IMR-90 (cell line): ENCODE results near the gene INPP1. TPM values are rescaled to one million over a fixed set of nuclear protein-coding genes. Genes with fewer than 3 reads are reported as not detected.

Experiments
- ATAC-seq: fragments of 200-7000 bp; cut with Tn5 transposase; 2 replicates; pipeline ENCODE4 v1.9.1; 2020; ENCODE audit warnings: low read depth, mild to moderate bottlenecking, moderate library complexity
- BruUV-seq: library from RNA; stranded (reverse); fragments of 400-500 nt; replicated peaks from 2 replicates; lab custom pipeline; 2021; lab: Mats Ljungman, UMichigan
- CTCF ChIA-PET: fragments of 300-600 bp; formaldehyde crosslinking; extraction: SDS; loops from one replicate; lab custom pipeline; 2021; ENCODE audit warnings: antibody characterized with exemption; lab: Yijun Ruan, JAX
- POLR2A ChIA-PET: fragments of 300-600 bp; sonication (Branson Sonifier 250); formaldehyde crosslinking; loops from one replicate; lab custom pipeline; 2022; ENCODE audit warnings: antibody characterized with exemption; ENCODE audit not compliant: unreplicated experiment; lab: Charles Lee
- DNase-seq: peaks from one replicate; pipeline ENCODE4 v3.0.0; 2013
- H2AFZ ChIP-seq: replicated peaks from 2 replicates; pipeline ENCODE3; 2013; ENCODE audit warnings: low read length, mild to moderate bottlenecking; ENCODE audit not compliant: poor library complexity
- H2AK5ac ChIP-seq: 2 replicates; pipeline ENCODE4 v1.6.1; 2013; ENCODE audit warnings: low read depth, low read length, inconsistent platforms
- H2AK9ac ChIP-seq: replicated peaks from 2 replicates; pipeline ENCODE3; 2013; ENCODE audit warnings: mild to moderate bottlenecking, low read depth, low read length, moderate library complexity; ENCODE audit not compliant: poor library complexity
- H2BK120ac ChIP-seq: 2 replicates; pipeline ENCODE4 v1.6.1; 2013; ENCODE audit warnings: low read depth, low read length, inconsistent platforms
- H2BK15ac ChIP-seq: 3 replicates; pipeline ENCODE4 v1.6.1; 2013; ENCODE audit warnings: low read depth, low read length, inconsistent platforms
- H2BK20ac ChIP-seq: 2 replicates; pipeline ENCODE4 v1.6.1; 2013; ENCODE audit warnings: low read depth, mild to moderate bottlenecking, inconsistent platforms, low read length, moderate library complexity
- H2BK5ac ChIP-seq: 2 replicates; pipeline ENCODE4 v1.6.1; 2013; ENCODE audit warnings: mild to moderate bottlenecking, low read depth, low read length, inconsistent platforms; ENCODE audit not compliant: poor library complexity, severe bottlenecking
- H3K14ac ChIP-seq: replicated peaks from 2 replicates; pipeline ENCODE4 v1.6.1; 2013; ENCODE audit warnings: low read depth, low read length, inconsistent platforms
- H3K18ac ChIP-seq: 2 replicates; pipeline ENCODE4 v1.6.1; 2013; ENCODE audit warnings: low read depth, low read length, control low read depth
- H3K23ac ChIP-seq: 2 replicates; pipeline ENCODE4 v1.6.1; 2013; ENCODE audit warnings: low read depth, low read length, inconsistent platforms
- H3K27ac ChIP-seq: 2 replicates; pipeline ENCODE4 v1.5.1; 2013; ENCODE audit warnings: mild to moderate bottlenecking, control low read depth, low read length; ENCODE audit not compliant: insufficient read depth
- H3K27me3 ChIP-seq: 2 replicates; pipeline ENCODE4 v1.6.1; 2013; ENCODE audit warnings: low read length; ENCODE audit not compliant: control insufficient read depth, insufficient read depth
- H3K36me3 ChIP-seq: 2 replicates; pipeline ENCODE4 v1.6.1; 2013; ENCODE audit warnings: low read length, mixed read lengths; ENCODE audit not compliant: control insufficient read depth, insufficient read depth
- H3K4ac ChIP-seq: 2 replicates; pipeline ENCODE4 v1.6.1; 2013; ENCODE audit warnings: low read depth, low read length, inconsistent platforms
- H3K4me1 ChIP-seq: 2 replicates; pipeline ENCODE4 v1.6.1; 2013; ENCODE audit warnings: low read length, mixed read lengths; ENCODE audit not compliant: control insufficient read depth, insufficient read depth
- H3K4me2 ChIP-seq: 2 replicates; pipeline ENCODE4 v1.6.1; 2013; ENCODE audit warnings: low read depth, mild to moderate bottlenecking, control low read depth, low read length, moderate library complexity
- H3K4me3 ChIP-seq: 2 replicates; pipeline ENCODE4 v1.5.1; 2013; ENCODE audit warnings: low read depth, mild to moderate bottlenecking, control low read depth, low read length, moderate library complexity; ENCODE audit not compliant: insufficient read depth
- H3K56ac ChIP-seq: 2 replicates; pipeline ENCODE4 v1.6.1; 2013; ENCODE audit warnings: low read length, inconsistent platforms; ENCODE audit not compliant: insufficient read depth; ENCODE audit errors: extremely low read depth
- H3K79me1 ChIP-seq, 2 experiments: 2 replicates each; pipeline ENCODE4 v1.6.1; 2013; ENCODE audit warnings: low read length in 2 of 2, inconsistent platforms in 1 of 2, low read depth in 1 of 2
- H3K9ac ChIP-seq: 2 replicates; pipeline ENCODE4 v1.6.1; 2013; ENCODE audit warnings: low read depth, low read length, control low read depth
- H3K9me1 ChIP-seq: 2 replicates; pipeline ENCODE4 v1.6.1; 2013; ENCODE audit warnings: low read length, inconsistent platforms; ENCODE audit not compliant: insufficient read depth
- H3K9me3 ChIP-seq: 2 replicates; pipeline ENCODE4 v1.6.1; 2013; ENCODE audit warnings: low read length; ENCODE audit not compliant: control insufficient read depth, insufficient read depth
- H4K20me1 ChIP-seq: 2 replicates; pipeline ENCODE4 v1.6.1; 2013; ENCODE audit warnings: low read length, inconsistent platforms; ENCODE audit not compliant: insufficient read depth
- H4K5ac ChIP-seq: 2 replicates; pipeline ENCODE4 v1.6.1; 2013; ENCODE audit warnings: mild to moderate bottlenecking, low read depth, low read length, control low read depth
- H4K8ac ChIP-seq, 2 experiments: 2 replicates each; pipeline ENCODE4 v1.6.1; 2013; ENCODE audit warnings: low read depth in 2 of 2, low read length in 2 of 2, control low read depth in 1 of 2, inconsistent platforms in 1 of 2
- H4K91ac ChIP-seq: 2 replicates; pipeline ENCODE4 v1.6.1; 2013; ENCODE audit warnings: low read depth, low read length, inconsistent platforms; ENCODE audit not compliant: insufficient read depth
- BHLHE40 ChIP-seq: fragments of 150-350 bp; IDR thresholded peaks from 2 replicates; pipeline ENCODE4 v1.6.1; 2016; ENCODE audit warnings: mild to moderate bottlenecking, low read depth, low read length
- CEBPB ChIP-seq: IDR thresholded peaks from 2 replicates; pipeline ENCODE4 v1.6.1; 2012; ENCODE audit warnings: low read depth, low read length, improper control_type of control experiment
- CHD1 ChIP-seq: IDR thresholded peaks from 2 replicates; pipeline ENCODE4 v1.6.1; 2012; ENCODE audit warnings: low read depth, low read length, improper control_type of control experiment
- FOS ChIP-seq: fragments of 150-350 bp; IDR thresholded peaks from 2 replicates; pipeline ENCODE4 v1.6.1; 2016; ENCODE audit warnings: low read depth, low read length
- NFE2L2 ChIP-seq: fragments of 150-350 bp; IDR thresholded peaks from 2 replicates; pipeline ENCODE4 v1.6.1; 2016; ENCODE audit warnings: low read depth, mild to moderate bottlenecking, low read length
- RAD21 ChIP-seq: IDR thresholded peaks from 2 replicates; pipeline ENCODE4 v1.6.1; 2012; ENCODE audit warnings: low read length, improper control_type of control experiment
- RCOR1 ChIP-seq: IDR thresholded peaks from 2 replicates; pipeline ENCODE4 v1.6.1; 2012; ENCODE audit warnings: mild to moderate bottlenecking, low read length, improper control_type of control experiment; ENCODE audit not compliant: insufficient replicate concordance
- RFX5 ChIP-seq: IDR thresholded peaks from 2 replicates; pipeline ENCODE4 v1.8.0; 2012; ENCODE audit warnings: low read depth, mild to moderate bottlenecking, low read length, moderate library complexity
- SMC3 ChIP-seq: fragments of 150-350 bp; IDR thresholded peaks from 2 replicates; pipeline ENCODE4 v1.6.1; 2016; ENCODE audit warnings: low read depth, mild to moderate bottlenecking, antibody characterized with exemption, low read length, moderate library complexity
- WGBS, 2 experiments: methylation state at CpG; one replicate each; pipeline versions ENCODE4 v1.1.5 to v1.1.7; 2013; ENCODE audit warnings: missing lambda C conversion rate in 2 of 2; ENCODE audit not compliant: insufficient read length in 1 of 2; ENCODE audit errors: extremely low coverage in 2 of 2; 5-methylcytosine and 5-hydroxymethylcytosine counted together
- dilution Hi-C: fragments of 300-500 bp; cut with HindIII; formaldehyde crosslinking; loops from one replicate; pipeline ENCODE4 v1.14.3; 2018; ENCODE audit warnings: low sequenced_read_pairs; ENCODE audit not compliant: unreplicated experiment
- in situ Hi-C: fragments of 300-500 bp; cut with MboI; formaldehyde crosslinking; loops from 3 replicates; pipeline ENCODE4 v1.14.3; 2019; ENCODE audit warnings: low sequenced_read_pairs, inconsistent platforms, mixed read lengths
- intact Hi-C: fragments of 100-400 bp; cut with micrococcal nuclease; formaldehyde crosslinking; loops from 2 replicates; pipeline ENCODE4 v1.10.0; 2022
- polyA plus RNA-seq, 3 experiments: library from polyadenylated mRNA; depleted of rRNA; stranded (reverse); fragments of >200 nt; gene quantifications; 2 replicates each; pipeline ENCODE4 v1.2.3, GENCODE V29; 2012; ENCODE audit warnings: low replicate concordance in 1 of 3
- total RNA-seq: library from RNA; depleted of rRNA; stranded (reverse); fragments of >200 nt; gene quantifications from 2 replicates; pipeline ENCODE4 v1.2.3, GENCODE V29; 2012
- TF ChIP-seq, protein P1 (sequence below): fragments of 150-350 bp; IDR thresholded peaks from 2 replicates; pipeline ENCODE4 v1.6.1; 2016; ENCODE audit warnings: low read depth, mild to moderate bottlenecking, low read length, moderate library complexity, borderline replicate concordance

INPP1 gene
- total and polyA plus RNA-seq, 2 of the 4 experiments (the other 2 are of a cell fraction) = 4.1 to 10.1 TPM

DNA sequence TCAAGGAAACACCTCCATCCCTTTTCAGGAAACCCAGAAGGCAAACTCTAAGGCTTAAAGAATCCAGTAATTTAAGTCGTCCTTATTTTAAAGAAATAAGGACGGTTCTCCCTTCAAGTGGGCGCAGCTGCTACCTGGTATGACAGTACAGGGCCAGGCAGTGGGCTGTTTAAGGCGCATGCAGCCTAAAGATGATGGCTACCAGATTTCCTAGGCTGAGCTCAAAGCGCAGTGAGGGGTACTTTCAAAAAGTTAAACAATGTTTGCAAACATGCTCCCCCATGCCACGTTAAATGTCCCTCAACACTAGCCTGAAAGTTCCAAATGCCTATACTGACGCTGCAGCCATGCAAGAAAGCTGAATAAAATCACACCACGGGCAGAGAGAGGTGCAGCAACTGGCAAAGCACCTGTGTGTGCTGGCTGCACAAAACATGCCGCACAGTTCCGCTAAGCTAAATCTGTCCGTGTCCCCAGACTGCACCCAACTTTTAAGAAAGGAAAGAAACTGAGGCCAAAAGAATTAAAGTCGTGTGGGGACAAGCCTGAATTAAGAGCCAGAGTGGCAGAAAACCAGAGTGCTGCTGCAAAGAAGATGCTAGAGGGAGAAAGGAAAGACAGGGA is 24.3 kb upstream of the INPP1 start:
- WGBS, 2 experiments = 0% methylated on average over 5 of the region's 12 CpGs; no CpG with 5 or more reads in 1 of the 2 experiments
- H4K20me1 ChIP-seq = no peaks in the 10 kb centered on the region
- H3K23ac ChIP-seq = peak overlapping the region; percentile 79
- H2AK5ac ChIP-seq = no peak overlapping the region
- H2BK15ac ChIP-seq = no peak overlapping the region
- peaks cover 13 to 44% of the 10 kb centered on the region in 2 experiments for H3K79me1 ChIP-seq
- DNase-seq (peak; percentile 12), ATAC-seq (peak; percentile 6)
- no peaks in the 10 kb centered on the region for H3K27me3 ChIP-seq
- H3K14ac ChIP-seq = peak overlapping the region; percentile 67
- TF ChIP-seq CEBPB (no peak), CHD1 (no peak), RCOR1 (no peak), SMC3 (no peak), NFE2L2 (no peak), RAD21 (no peak), BHLHE40 (no peak), FOS (no peak), RFX5 (no peak)
- TF ChIP-seq, protein P1, sequence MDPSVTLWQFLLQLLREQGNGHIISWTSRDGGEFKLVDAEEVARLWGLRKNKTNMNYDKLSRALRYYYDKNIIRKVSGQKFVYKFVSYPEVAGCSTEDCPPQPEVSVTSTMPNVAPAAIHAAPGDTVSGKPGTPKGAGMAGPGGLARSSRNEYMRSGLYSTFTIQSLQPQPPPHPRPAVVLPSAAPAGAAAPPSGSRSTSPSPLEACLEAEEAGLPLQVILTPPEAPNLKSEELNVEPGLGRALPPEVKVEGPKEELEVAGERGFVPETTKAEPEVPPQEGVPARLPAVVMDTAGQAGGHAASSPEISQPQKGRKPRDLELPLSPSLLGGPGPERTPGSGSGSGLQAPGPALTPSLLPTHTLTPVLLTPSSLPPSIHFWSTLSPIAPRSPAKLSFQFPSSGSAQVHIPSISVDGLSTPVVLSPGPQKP = no peak
- H4K91ac ChIP-seq = peak overlapping the region; percentile 15; the same call in 1 of the 2 replicates
- peak overlapping the region; percentile 5 for H2AK9ac ChIP-seq
- peak overlapping the region in 1 of 2 experiments; percentile 44; a peak in 3 of 4 replicates for H4K8ac ChIP-seq
- H3K9me1 ChIP-seq = no peaks in the 10 kb centered on the region
- no peak overlapping the region for H2BK120ac ChIP-seq
- H3K4me2 ChIP-seq = peak overlapping the region; percentile 93
- H3K4me1 ChIP-seq = peaks cover 5% of the 10 kb centered on the region
- H3K4me3 ChIP-seq = peak overlapping the region; percentile 62
- dilution Hi-C loops (no loop called here), in situ Hi-C loops (no loop called here), intact Hi-C loops (loop anchor here (10.0 kb wide), 1 partner anchor 534 kb away; the partner anchor contains the start of genes ORMDL1 and PMS1)
- H2AFZ ChIP-seq = peak overlapping the region; percentile 94
- H3K9ac ChIP-seq = peak overlapping the region; percentile 49
- H3K18ac ChIP-seq = no peak overlapping the region
- POLR2A ChIA-PET = interaction anchor here (1.2 kb wide), 1 partner anchor 16 kb away, joined by 5 read pairs; no protein-coding TSS in a partner anchor
- no peaks in the 10 kb centered on the region for H3K36me3 ChIP-seq
- no peaks in the 10 kb centered on the region for H3K9me3 ChIP-seq
- H4K5ac ChIP-seq = peak overlapping the region; percentile 27; the same call in 1 of the 2 replicates
- H3K4ac ChIP-seq = peak overlapping the region; percentile 38
- no TSS peak for BruUV-seq
- H3K56ac ChIP-seq = peak overlapping the region; percentile 33; the same call in 1 of the 2 replicates
- H2BK20ac ChIP-seq = no peak overlapping the region
- H3K27ac ChIP-seq = peak overlapping the region; percentile 38
- H2BK5ac ChIP-seq = peak overlapping the region; percentile 3
- CTCF ChIA-PET = interaction anchor here (0.5 to 2.2 kb wide), 9 partner anchors 10 to 490 kb away, joined by 3 to 9 read pairs (median 3); partner anchors contain the start of gene INPP1
